Pancreas (tissue), 10 donors: ENCODE results near the gene FGF12. TPM values are rescaled to one million over a fixed set of nuclear protein-coding genes. Genes with fewer than 3 reads are reported as not detected.
"Not testable (repeated sequence)": the region's sequence is repeated elsewhere in the genome, so short reads cannot be mapped to it uniquely, and the experiment has no call there.

Experiments
- ATAC-seq, 4 donors: fragments of 200-7000 bp; cut with Tn5 transposase; one replicate each; pipeline versions ENCODE4 v1.8.0 to v1.9.1; 2020; ENCODE audit warnings: mild to moderate bottlenecking in 4 of 4, moderate library complexity in 4 of 4
- DNase-seq, 6 donors: peaks; one replicate each; pipeline ENCODE4 v3.0.0-alpha.2; 2020
- FAIRE-seq: peaks from 2 replicates; lab custom pipeline; 2012; peaks lifted over from hg19 to GRCh38; lab: Jason Lieb, UNC
- H3K27ac ChIP-seq, 4 donors: fragments of 200-600 bp; sonication (generic); 1 replicate in 3 of 4; 2 replicates in 1 of 4; pipeline versions ENCODE4 v1.5.0 to v1.8.0; 2020
- H3K27me3 ChIP-seq, 4 donors: fragments of 200-600 bp; one replicate each; pipeline ENCODE4 v1.8.0; 2021
- H3K36me3 ChIP-seq, 3 donors: fragments of 200-600 bp; sonication (generic) in 1 of 3; one replicate each; pipeline versions ENCODE4 v1.5.0 to v1.8.0; 2020 to 2021
- H3K4me1 ChIP-seq, 3 donors: fragments of 200-600 bp; one replicate each; pipeline ENCODE4 v1.8.0; 2021
- H3K4me3 ChIP-seq, 4 donors: fragments of 200-600 bp; sonication (generic) in 2 of 4; one replicate each; pipeline versions ENCODE4 v1.5.0 to v1.8.0; 2020 to 2021
- H3K9me3 ChIP-seq, 4 donors: fragments of 200-600 bp; one replicate each; pipeline ENCODE4 v1.8.0; 2021
- CTCF ChIP-seq, 4 donors: fragments of 200-600 bp; sonication (generic) in 3 of 4; IDR thresholded peaks; one replicate each; pipeline versions ENCODE4 v1.5.0 to v1.8.0; 2021; ENCODE audit warnings: antibody characterized with exemption in 4 of 4
- WGBS, 2 donors: extraction: QIAGEN DNeasy Blood & Tissue Kit; methylation state at CpG; one replicate each; pipeline ENCODE4 v1.1.7; 2013; 5-methylcytosine and 5-hydroxymethylcytosine counted together
- intact Hi-C, 3 donors: fragments of 100-400 bp; cut with DNase I; formaldehyde crosslinking; loops; one replicate each; pipeline versions ENCODE4 v1.11.1 to v1.14.2; 2022
- polyA plus RNA-seq, 2 donors: library from polyadenylated mRNA; stranded (reverse); fragments of 200-250 nt; gene quantifications; one replicate each; pipeline ENCODE4 v1.2.3, GENCODE V29; 2013
- total RNA-seq, 6 donors: library from RNA; stranded (reverse); fragmentation: NEBNext Ultra II Directional in 4 of 6; extraction: Animal tissue kit (Norgen Biotek cat#: 25700) in 4 of 6; gene quantifications; one replicate each; pipeline versions ENCODE4 v1.2.1 to v1.2.4, GENCODE V29; 2021 to 2023
- donor health status: healthy with polysubstance abuse.
- donor health status: DM: no; HTN: no; CAD: no; lungs with moderate emphysema.
- donor health status: DM: no; HTN: no; CAD: no.
- donor health status: control.
- donor health status: control.
- donor health status: Bipolar disorder and iron deficiency.
- donor health status: DM: yes; HTN: yes; CAD: no.
- donor health status: DM: no; HTN: no; CAD: no.
- donor health status: DM: no; HTN: no; CAD: no.
- donor health status: DM: yes; HTN: yes; CAD: no.

The FGF12 gene
- total and polyA plus RNA-seq, 8 donors, result 3.6 to 8.6 (median 6.4) TPM

GRCh38 chr3:192715126-192715525 lies 12.2 kb downstream of the FGF12 start:
- FAIRE-seq (no peak), ATAC-seq (no peak), DNase-seq (no peak)
- H3K27me3 ChIP-seq, result no peaks in the 10 kb centered on the region
- intact Hi-C loops, result no loop called here
- H3K4me3 ChIP-seq, result no peak overlapping the region
- H3K9me3 ChIP-seq, result no peaks in the 10 kb centered on the region
- H3K27ac ChIP-seq, result no peak overlapping the region
- no peak for TF ChIP-seq CTCF (IDR thresholded peaks at IDR 0.05)
- no peaks in the 10 kb centered on the region for H3K4me1 ChIP-seq
- no peaks in the 10 kb centered on the region for H3K36me3 ChIP-seq

- 80 to 83% methylated on average over 11 to 22 of the region's 22 CpGs for WGBS, 2 donors
- DNase-seq, H3K9me3 ChIP-seq, ATAC-seq, H3K4me3 ChIP-seq, H3K27ac ChIP-seq, FAIRE-seq, H3K36me3 ChIP-seq, intact Hi-C loops, H3K4me1 ChIP-seq, H3K27me3 ChIP-seq: not testable (repeated sequence)
Measured at GRCh38 chr3:192711126-192711525, 16.2 kb downstream of the FGF12 start.

- intact Hi-C loops, result no loop called here
- H3K36me3 ChIP-seq, result no peaks in the 10 kb centered on the region
- no peak for FAIRE-seq
- H3K27ac ChIP-seq, result no peak overlapping the region
- 24 to 26% methylated on average over 1 of the region's 1 CpG for WGBS, 2 donors
- H3K4me3 ChIP-seq, result no peak overlapping the region
- no peaks in the 10 kb centered on the region for H3K27me3 ChIP-seq
- no peaks in the 10 kb centered on the region for H3K9me3 ChIP-seq
- ATAC-seq, result no peak
- no peak for TF ChIP-seq CTCF (IDR thresholded peaks at IDR 0.05)
- no peaks in the 10 kb centered on the region for H3K4me1 ChIP-seq
- DNase-seq, result no peak
Measured at GRCh38 chr3:192710366-192710765, 17.0 kb downstream of the FGF12 start.

GRCh38 chr3:192706272-192706671 lies 21.1 kb downstream of the FGF12 start:
- no peak for TF ChIP-seq CTCF (IDR thresholded peaks at IDR 0.05)
- H3K4me3 ChIP-seq, result no peak overlapping the region
- no peaks in the 10 kb centered on the region for H3K4me1 ChIP-seq
- intact Hi-C loops, result no loop called here
- no peak overlapping the region for H3K27ac ChIP-seq
- WGBS, 2 donors, result 85 to 87% methylated on average over 13 of the region's 13 CpGs
- H3K9me3 ChIP-seq, result no peaks in the 10 kb centered on the region
- no peaks in the 10 kb centered on the region for H3K27me3 ChIP-seq
- ATAC-seq (no peak), FAIRE-seq (no peak), DNase-seq (no peak)
- no peaks in the 10 kb centered on the region for H3K36me3 ChIP-seq

DNA sequence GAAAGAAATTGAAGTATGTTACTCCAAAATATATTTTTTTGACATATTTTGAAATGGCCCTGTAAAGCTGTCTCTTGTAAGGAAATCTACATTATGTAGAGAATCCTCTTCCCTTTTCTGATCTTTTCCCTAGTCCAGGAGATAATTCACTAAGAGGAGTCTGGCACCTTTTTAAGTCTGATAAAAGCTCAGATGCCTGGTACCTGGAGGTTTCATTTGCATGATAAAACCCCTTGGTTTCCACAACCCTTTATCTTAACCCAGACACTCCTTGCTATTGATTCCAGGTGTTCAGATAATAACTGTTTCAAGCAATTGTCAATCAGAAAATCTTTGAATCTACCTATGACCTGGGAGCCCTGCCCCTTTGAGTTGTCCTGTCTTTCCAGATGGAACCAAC lies 26.5 kb downstream of the FGF12 start:
- Histone ChIP-seq H3K4me3 (no peak overlapping the region), H3K27me3 (no peaks in the 10 kb centered on the region), H3K36me3 (no peaks in the 10 kb centered on the region), H3K9me3 (no peaks in the 10 kb centered on the region), H3K27ac (no peak overlapping the region), H3K4me1 (no peaks in the 10 kb centered on the region)
- FAIRE-seq (no peak), ATAC-seq (no peak), DNase-seq (no peak)
- no peak for TF ChIP-seq CTCF (IDR thresholded peaks at IDR 0.05)
- intact Hi-C loops, result no loop called here
